Liver (tissue), 3 donors: Measurements from ENCODE around the gene ZFAND3.

ENCODE experiments used
- ATF3 ChIP-seq: IDR thresholded peaks from 2 replicates; pipeline ENCODE4 v1.6.1; 2016; ENCODE audit warnings: antibody characterized with exemption
- CTCF ChIP-seq: fragments of 150-350 bp; IDR thresholded peaks from 2 replicates; pipeline ENCODE4 v1.5.1; 2017; ENCODE audit warnings: improper control_type of control experiment, low read depth, low read length; ENCODE audit not compliant: missing input control
- TAF1 ChIP-seq: conservative IDR thresholded peaks from 2 replicates; pipeline ENCODE4 v1.6.1; 2016; ENCODE audit warnings: antibody characterized with exemption, mild to moderate bottlenecking
- YY1 ChIP-seq: IDR thresholded peaks from 2 replicates; pipeline ENCODE4 v1.6.1; 2016; ENCODE audit warnings: antibody characterized with exemption, mild to moderate bottlenecking
- donor health status: healthy.
- donor health status: healthy.

GRCh38 chr6:37800703-37801604 lies 18.6 kb upstream of the ZFAND3 start:
- no peak for TF ChIP-seq ATF3
- TF ChIP-seq CTCF, result no peak
- TF ChIP-seq YY1, result no peak
- TF ChIP-seq TAF1, result no peak
